Keratinocyte (primary cell): ENCODE results near the gene MPND. TPM values are rescaled to one million over a fixed set of nuclear protein-coding genes. Genes with fewer than 3 reads are reported as not detected.
A peak's percentile ranks its signal among the peaks of the same experiment; 100 is the strongest.

Source experiments
- DNase-seq: peaks from one replicate; pipeline ENCODE4 v3.0.0-alpha.2; 2011; ENCODE audit warnings: low read depth, missing footprints, low spot score
- FAIRE-seq: peaks from 2 replicates; lab custom pipeline; 2011; peaks lifted over from hg19 to GRCh38; lab: Jason Lieb, UNC
- H2AFZ ChIP-seq: 2 replicates; pipeline ENCODE4 v1.6.0; 2012; ENCODE audit warnings: low read length, control low read depth, inconsistent platforms; ENCODE audit not compliant: control insufficient read depth
- H3K27ac ChIP-seq: 2 replicates; pipeline ENCODE4 v1.5.1; 2011; ENCODE audit warnings: low read length; ENCODE audit not compliant: control insufficient read depth, insufficient read depth
- H3K27me3 ChIP-seq: 3 replicates; pipeline ENCODE4 v1.6.0; 2011; ENCODE audit warnings: low read length; ENCODE audit not compliant: control insufficient read depth, insufficient read depth; ENCODE audit errors: extremely low read depth
- H3K36me3 ChIP-seq, 2 experiments: 2 replicates in 1 of 2; 3 replicates in 1 of 2; pipeline ENCODE4 v1.5.1; 2011; ENCODE audit warnings: low read length in 2 of 2, mild to moderate bottlenecking in 1 of 2; ENCODE audit not compliant: control insufficient read depth in 2 of 2, insufficient read depth in 2 of 2; ENCODE audit errors: extremely low read depth in 1 of 2
- H3K4me1 ChIP-seq: 3 replicates; pipeline ENCODE4 v1.5.1; 2011; ENCODE audit warnings: low read length; ENCODE audit not compliant: control insufficient read depth, insufficient read depth; ENCODE audit errors: extremely low read depth
- H3K4me2 ChIP-seq: 3 replicates; pipeline ENCODE4 v1.6.0; 2011; ENCODE audit warnings: low read depth, low read length; ENCODE audit not compliant: control insufficient read depth, insufficient read depth; ENCODE audit errors: extremely low read depth
- H3K4me3 ChIP-seq, 3 experiments: fragments of 200-600 bp in 1 of 3; sonication (generic) in 1 of 3; 2 replicates in 2 of 3; 3 replicates in 1 of 3; pipeline ENCODE4 v1.5.1; 2011 to 2016; ENCODE audit warnings: low read length in 3 of 3, mild to moderate bottlenecking in 3 of 3, control low read depth in 2 of 3, inconsistent platforms in 1 of 3, low read depth in 1 of 3, mixed read lengths in 1 of 3, mixed run types in 1 of 3, moderate library complexity in 1 of 3; ENCODE audit not compliant: control insufficient read depth in 2 of 3, insufficient read depth in 2 of 3; ENCODE audit errors: extremely low read depth in 1 of 3
- H3K79me2 ChIP-seq: 2 replicates; pipeline ENCODE4 v1.6.0; 2012; ENCODE audit warnings: low read length; ENCODE audit not compliant: control insufficient read depth, insufficient read depth
- H3K9ac ChIP-seq: 3 replicates; pipeline ENCODE4 v1.6.0; 2011; ENCODE audit warnings: low read length; ENCODE audit not compliant: control insufficient read depth, insufficient read depth; ENCODE audit errors: extremely low read depth
- H3K9me1 ChIP-seq: 3 replicates; pipeline ENCODE4 v1.6.0; 2011; ENCODE audit warnings: low read length; ENCODE audit not compliant: control insufficient read depth, insufficient read depth; ENCODE audit errors: extremely low read depth
- H3K9me3 ChIP-seq: 2 replicates; pipeline ENCODE4 v1.5.1; 2012; ENCODE audit warnings: low read depth, low read length; ENCODE audit not compliant: control insufficient read depth
- H4K20me1 ChIP-seq: 3 replicates; pipeline ENCODE4 v1.6.0; 2011; ENCODE audit warnings: low read length; ENCODE audit not compliant: control insufficient read depth, insufficient read depth; ENCODE audit errors: extremely low read depth
- EZH2 ChIP-seq: IDR thresholded peaks from one replicate; pipeline ENCODE4 v1.6.1; 2012; ENCODE audit warnings: inconsistent platforms, mild to moderate bottlenecking, low read length, moderate library complexity
- dilution Hi-C: fragments of 300-500 bp; cut with MboI; formaldehyde crosslinking; loops from one replicate; pipeline ENCODE4 v1.7.0; 2020; ENCODE audit warnings: low sequenced_read_pairs; ENCODE audit not compliant: extremely low pct_ligation_motif_present
- polyA plus RNA-seq, 5 experiments: library from polyadenylated mRNA; depleted of rRNA in 3 of 5; stranded (reverse) in 3 of 5; stranded (forward) in 1 of 5; unstranded in 1 of 5; fragments of >200 nt; gene quantifications; 1 replicate in 1 of 5; 2 replicates in 3 of 5; 3 replicates in 1 of 5; pipeline versions ENCODE4 v1.2.1 to v1.2.3, GENCODE V29; 2011 to 2012; ENCODE audit warnings: missing spikeins in 2 of 5, low read depth in 1 of 5, low replicate concordance in 1 of 5
- TF ChIP-seq, protein P1 (sequence below), 3 experiments: IDR thresholded peaks in 1 of 3; conservative IDR thresholded peaks in 1 of 3; optimal IDR thresholded peaks in 1 of 3; 2 replicates in 2 of 3; 3 replicates in 1 of 3; pipeline versions ENCODE3 to v1.5.1; 2011; ENCODE audit warnings: low read length in 3 of 3, mild to moderate bottlenecking in 3 of 3, moderate library complexity in 2 of 3, control low read depth in 1 of 3, inconsistent platforms in 1 of 3; ENCODE audit not compliant: insufficient read depth in 2 of 3; ENCODE audit errors: extremely low read depth in 1 of 3

Gene MPND
- polyA plus RNA-seq, 1 donor (not counting 4 experiments of a cell fraction or from before 2014, with no cell fraction given), result 4.2 TPM

DNA sequence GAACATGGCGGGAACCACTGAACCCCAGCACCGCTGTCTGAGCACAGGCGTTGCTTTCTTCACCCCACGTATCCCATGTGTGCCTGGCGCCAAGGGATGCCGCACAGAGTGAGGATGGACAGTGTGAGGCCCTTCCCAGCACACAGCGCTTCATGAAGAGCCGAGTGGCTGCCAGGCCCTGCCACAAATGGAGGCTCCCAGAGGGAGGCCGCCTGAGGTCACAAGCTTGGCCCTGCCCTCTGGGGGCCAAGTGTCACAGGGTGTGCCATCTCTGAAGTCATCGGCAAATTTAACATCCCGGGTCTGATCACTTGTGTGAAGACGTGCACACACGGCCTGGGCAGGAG is 24.4 kb downstream of the MPND start:
- no peak for DNase-seq

DNA sequence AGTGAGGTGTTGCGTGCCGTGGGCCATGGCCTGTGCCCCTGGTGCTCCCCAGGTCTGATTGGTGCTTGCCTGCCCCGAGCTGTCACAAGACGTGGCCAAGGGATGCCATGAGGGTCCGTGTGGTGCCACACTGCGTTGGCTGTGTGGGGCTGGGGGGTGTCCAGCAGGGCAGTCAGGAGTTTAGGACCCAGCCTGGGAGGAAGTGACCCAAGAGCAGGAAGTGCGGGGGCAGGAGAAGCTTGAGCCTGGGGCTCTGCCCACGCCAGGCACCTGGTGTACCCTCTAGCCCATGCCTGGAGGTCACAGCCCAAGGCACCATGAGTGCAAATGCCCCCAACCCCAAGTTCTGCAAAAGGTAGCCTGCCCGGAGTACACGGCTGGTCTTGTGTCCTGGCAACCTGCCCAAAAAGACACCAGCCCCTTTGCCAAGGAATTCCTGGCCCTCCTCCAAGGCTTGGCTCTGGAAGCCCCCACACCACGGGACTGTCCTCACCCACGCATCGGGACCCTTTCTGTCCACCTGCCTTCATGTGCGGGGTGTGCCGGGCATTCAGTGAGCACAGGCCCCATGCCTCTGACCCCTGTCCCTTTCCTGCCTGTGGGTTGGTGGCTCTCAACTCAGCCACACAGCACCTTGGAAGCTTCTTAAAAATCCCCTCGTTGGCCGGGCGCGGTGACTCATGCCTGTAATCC is 24.9 kb downstream of the MPND start:
- peak overlapping the region; percentile 67 for H3K4me2 ChIP-seq
- peaks cover 49% of the 10 kb centered on the region for H3K79me2 ChIP-seq
- no peak for TF ChIP-seq EZH2
- TF ChIP-seq, protein P1, sequence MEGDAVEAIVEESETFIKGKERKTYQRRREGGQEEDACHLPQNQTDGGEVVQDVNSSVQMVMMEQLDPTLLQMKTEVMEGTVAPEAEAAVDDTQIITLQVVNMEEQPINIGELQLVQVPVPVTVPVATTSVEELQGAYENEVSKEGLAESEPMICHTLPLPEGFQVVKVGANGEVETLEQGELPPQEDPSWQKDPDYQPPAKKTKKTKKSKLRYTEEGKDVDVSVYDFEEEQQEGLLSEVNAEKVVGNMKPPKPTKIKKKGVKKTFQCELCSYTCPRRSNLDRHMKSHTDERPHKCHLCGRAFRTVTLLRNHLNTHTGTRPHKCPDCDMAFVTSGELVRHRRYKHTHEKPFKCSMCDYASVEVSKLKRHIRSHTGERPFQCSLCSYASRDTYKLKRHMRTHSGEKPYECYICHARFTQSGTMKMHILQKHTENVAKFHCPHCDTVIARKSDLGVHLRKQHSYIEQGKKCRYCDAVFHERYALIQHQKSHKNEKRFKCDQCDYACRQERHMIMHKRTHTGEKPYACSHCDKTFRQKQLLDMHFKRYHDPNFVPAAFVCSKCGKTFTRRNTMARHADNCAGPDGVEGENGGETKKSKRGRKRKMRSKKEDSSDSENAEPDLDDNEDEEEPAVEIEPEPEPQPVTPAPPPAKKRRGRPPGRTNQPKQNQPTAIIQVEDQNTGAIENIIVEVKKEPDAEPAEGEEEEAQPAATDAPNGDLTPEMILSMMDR (optimal IDR thresholded peaks at IDR 0.05 in 1 of 3, IDR thresholded peaks at IDR 0.05 in 1 of 3, conservative IDR thresholded peaks at IDR 0.05 in 1 of 3; ENCODE audit: extremely low read depth in 1 of 3, insufficient read depth in 2 of 3, low read length in 3 of 3), result no peak
- dilution Hi-C loops, result no loop called here
- DNase-seq (no peak), FAIRE-seq (no peak)
- H3K9ac ChIP-seq, result peak overlapping the region; percentile 28
- no peaks in the 10 kb centered on the region for H3K9me1 ChIP-seq
- peaks cover 24% of the 10 kb centered on the region for H3K4me1 ChIP-seq
- H3K4me3 ChIP-seq, result no peak overlapping the region
- H4K20me1 ChIP-seq, result no peaks in the 10 kb centered on the region
- no peak overlapping the region for H2AFZ ChIP-seq
- H3K9me3 ChIP-seq, result no peaks in the 10 kb centered on the region
- no peaks in the 10 kb centered on the region for H3K27me3 ChIP-seq
- peaks cover 24 to 28% of the 10 kb centered on the region in 2 experiments for H3K36me3 ChIP-seq
- H3K27ac ChIP-seq, result peak overlapping the region; percentile 84

More for the DNA sequence above, 24.4 kb downstream of the MPND start:
- no peak overlapping the region for H2AFZ ChIP-seq
- H3K27me3 ChIP-seq, result no peaks in the 10 kb centered on the region
- peaks cover 28 to 30% of the 10 kb centered on the region in 2 experiments for H3K36me3 ChIP-seq
- H3K9me1 ChIP-seq, result no peaks in the 10 kb centered on the region
- no peaks in the 10 kb centered on the region for H4K20me1 ChIP-seq
- dilution Hi-C loops, result no loop called here
- H3K4me1 ChIP-seq, result peaks cover 24% of the 10 kb centered on the region
- no peak overlapping the region for H3K4me2 ChIP-seq
- peaks cover 43% of the 10 kb centered on the region for H3K79me2 ChIP-seq
- no peak overlapping the region for H3K9ac ChIP-seq
- H3K27ac ChIP-seq, result no peak overlapping the region
- H3K4me3 ChIP-seq, result no peak overlapping the region
- FAIRE-seq, result no peak
- no peaks in the 10 kb centered on the region for H3K9me3 ChIP-seq
- TF ChIP-seq EZH2, result no peak
- TF ChIP-seq, protein P1 (optimal IDR thresholded peaks at IDR 0.05 in 1 of 3, IDR thresholded peaks at IDR 0.05 in 1 of 3, conservative IDR thresholded peaks at IDR 0.05 in 1 of 3; ENCODE audit: extremely low read depth in 1 of 3, insufficient read depth in 2 of 3, low read length in 3 of 3), result no peak
